ENCODE measurements around the gene ELSPBP1. TPM values are rescaled to one million over a fixed set of nuclear protein-coding genes. Genes with fewer than 3 reads are reported as not detected.

ELSPBP1 gene
- total RNA-seq, 2 donors from 2014 or later: not detected

DNA sequence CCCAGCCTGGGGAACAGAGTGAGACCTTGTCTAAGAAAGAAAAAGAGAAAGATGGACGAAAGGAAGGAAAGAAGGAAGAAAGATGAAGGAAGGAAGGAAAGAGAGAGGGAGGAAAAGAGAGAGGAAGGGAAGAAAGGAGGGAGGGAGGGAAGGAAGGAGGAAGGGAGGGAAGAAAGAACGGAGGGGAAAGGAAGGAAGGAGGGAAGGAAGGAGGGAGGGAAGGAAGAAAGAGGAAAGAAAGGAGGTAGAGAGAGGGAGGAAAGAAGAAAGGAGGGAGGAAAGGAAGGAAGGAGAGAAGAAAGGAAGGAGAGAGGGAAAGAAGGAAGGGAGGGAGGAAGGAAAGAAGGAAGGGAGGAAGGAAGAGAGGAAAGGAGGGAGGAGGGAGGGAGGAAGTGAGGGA, 28.6 kb downstream of the ELSPBP1 start:
- H3K4me1 Mint-ChIP-seq: no peaks in the 10 kb centered on the region
- no peaks in the 10 kb centered on the region for H3K9me3 Mint-ChIP-seq
- H3K4me3 Mint-ChIP-seq: no peak overlapping the region
- no peak for ATAC-seq (replicated peaks)
- no peaks in the 10 kb centered on the region for H3K36me3 Mint-ChIP-seq (ENCODE audit: low read depth)
- H3K27ac Mint-ChIP-seq: no peak overlapping the region
- H3K27me3 Mint-ChIP-seq: peaks cover 38% of the 10 kb centered on the region

DNA sequence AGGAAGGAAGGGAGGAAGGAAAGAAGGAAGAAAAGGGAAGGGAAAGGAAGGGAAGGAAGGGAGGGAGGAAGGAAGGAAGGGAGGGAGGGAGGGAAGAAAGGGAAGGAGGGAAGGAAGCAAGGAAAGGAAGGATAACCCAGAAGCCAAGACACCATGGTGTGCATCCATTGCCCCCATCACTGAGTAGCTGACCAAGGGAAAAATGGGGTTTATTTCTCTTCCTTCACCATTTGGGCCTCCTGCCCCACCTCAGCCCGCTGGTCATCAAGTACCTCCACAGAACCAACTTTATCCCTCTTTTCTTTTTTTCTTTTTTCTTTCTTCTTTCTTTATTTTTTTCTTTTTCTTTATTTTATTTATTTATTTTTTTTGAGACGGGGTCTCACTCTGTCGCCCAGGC, 29.1 kb downstream of the ELSPBP1 start:
- no peak overlapping the region for H3K27ac Mint-ChIP-seq
- no peak for ATAC-seq (replicated peaks)
- H3K4me1 Mint-ChIP-seq: no peaks in the 10 kb centered on the region
- H3K36me3 Mint-ChIP-seq (ENCODE audit: low read depth): no peaks in the 10 kb centered on the region
- peaks cover 40% of the 10 kb centered on the region for H3K27me3 Mint-ChIP-seq
- no peak overlapping the region for H3K4me3 Mint-ChIP-seq
- no peaks in the 10 kb centered on the region for H3K9me3 Mint-ChIP-seq

- ATAC-seq (replicated peaks): no peak
- H3K27me3 Mint-ChIP-seq: peaks cover 43% of the 10 kb centered on the region
Measured at GRCh38 chr19:48025480-48025879, 31.0 kb downstream of the ELSPBP1 start.

GRCh38 chr19:48029431-48029830, 35.0 kb downstream of the ELSPBP1 start:
- Mint-ChIP-seq H3K36me3 (ENCODE audit: low read depth) (no peaks in the 10 kb centered on the region), H3K27me3 (peaks cover 39% of the 10 kb centered on the region), H3K9me3 (no peaks in the 10 kb centered on the region), H3K4me3 (no peak overlapping the region), H3K4me1 (no peaks in the 10 kb centered on the region), H3K27ac (no peak overlapping the region)
- ATAC-seq (replicated peaks): no peak

More at GRCh38 chr19:48025480-48025879, 31.0 kb downstream of the ELSPBP1 start:
- Mint-ChIP-seq H3K36me3 (ENCODE audit: low read depth) (no peaks in the 10 kb centered on the region), H3K4me3 (no peak overlapping the region), H3K27ac (no peak overlapping the region), H3K9me3 (no peaks in the 10 kb centered on the region), H3K4me1 (no peaks in the 10 kb centered on the region)

- no peak for ATAC-seq (replicated peaks)
- H3K4me3 Mint-ChIP-seq: no peak overlapping the region
- no peaks in the 10 kb centered on the region for H3K9me3 Mint-ChIP-seq
- no peak overlapping the region for H3K27ac Mint-ChIP-seq
- no peaks in the 10 kb centered on the region for H3K4me1 Mint-ChIP-seq
- no peaks in the 10 kb centered on the region for H3K36me3 Mint-ChIP-seq (ENCODE audit: low read depth)
- peaks cover 34% of the 10 kb centered on the region for H3K27me3 Mint-ChIP-seq
Measured at GRCh38 chr19:48030073-48030472, 35.6 kb downstream of the ELSPBP1 start.

DNA sequence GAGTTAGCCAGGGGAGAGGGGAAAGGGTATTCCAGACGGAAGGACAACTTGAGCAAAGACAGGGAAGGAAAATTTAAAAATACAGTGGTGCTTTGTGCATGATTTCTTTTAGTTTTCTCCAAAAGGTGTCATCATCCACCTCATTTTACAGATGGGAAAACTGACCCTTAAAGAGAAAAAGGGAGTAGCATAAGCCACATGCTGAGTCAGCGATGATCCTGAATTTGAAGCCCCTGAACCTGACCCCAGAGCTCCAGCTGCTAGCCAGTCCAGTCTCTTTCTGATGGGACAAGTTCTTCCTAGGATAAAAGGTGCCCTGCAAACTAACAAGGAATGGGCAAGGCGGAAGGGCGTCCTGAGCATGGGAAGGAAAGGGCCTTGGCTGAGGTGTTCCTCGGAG, 39.2 kb downstream of the ELSPBP1 start:
- Mint-ChIP-seq H3K27ac (no peak overlapping the region), H3K9me3 (no peaks in the 10 kb centered on the region), H3K4me1 (no peaks in the 10 kb centered on the region), H3K36me3 (ENCODE audit: low read depth) (no peaks in the 10 kb centered on the region), H3K27me3 (peaks cover 23% of the 10 kb centered on the region), H3K4me3 (no peak overlapping the region)
- no peak for ATAC-seq (replicated peaks)

DNA sequence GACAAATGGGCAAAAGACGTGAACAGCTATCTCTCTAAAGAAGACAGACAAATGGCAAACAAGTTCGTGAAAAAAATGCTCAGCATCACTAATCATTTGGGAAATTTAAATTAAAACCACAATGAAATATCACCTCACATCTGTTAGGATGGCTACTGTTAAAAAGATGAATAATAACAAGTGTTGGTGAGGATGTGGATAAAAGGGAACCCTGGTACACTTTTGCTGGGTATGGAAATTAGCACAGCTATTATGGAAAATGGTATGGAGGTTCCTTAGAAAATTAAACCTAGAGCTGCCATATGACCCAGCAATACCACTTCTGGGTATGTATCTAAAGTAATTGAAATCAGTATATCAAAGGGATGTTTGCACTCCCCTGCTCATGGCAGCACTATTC, 42.3 kb downstream of the ELSPBP1 start:
- Mint-ChIP-seq H3K4me3 (no peak overlapping the region), H3K9me3 (no peaks in the 10 kb centered on the region), H3K4me1 (no peaks in the 10 kb centered on the region), H3K36me3 (ENCODE audit: low read depth) (no peaks in the 10 kb centered on the region), H3K27me3 (peaks cover 38% of the 10 kb centered on the region), H3K27ac (no peak overlapping the region)
- ATAC-seq (replicated peaks): no peak

DNA sequence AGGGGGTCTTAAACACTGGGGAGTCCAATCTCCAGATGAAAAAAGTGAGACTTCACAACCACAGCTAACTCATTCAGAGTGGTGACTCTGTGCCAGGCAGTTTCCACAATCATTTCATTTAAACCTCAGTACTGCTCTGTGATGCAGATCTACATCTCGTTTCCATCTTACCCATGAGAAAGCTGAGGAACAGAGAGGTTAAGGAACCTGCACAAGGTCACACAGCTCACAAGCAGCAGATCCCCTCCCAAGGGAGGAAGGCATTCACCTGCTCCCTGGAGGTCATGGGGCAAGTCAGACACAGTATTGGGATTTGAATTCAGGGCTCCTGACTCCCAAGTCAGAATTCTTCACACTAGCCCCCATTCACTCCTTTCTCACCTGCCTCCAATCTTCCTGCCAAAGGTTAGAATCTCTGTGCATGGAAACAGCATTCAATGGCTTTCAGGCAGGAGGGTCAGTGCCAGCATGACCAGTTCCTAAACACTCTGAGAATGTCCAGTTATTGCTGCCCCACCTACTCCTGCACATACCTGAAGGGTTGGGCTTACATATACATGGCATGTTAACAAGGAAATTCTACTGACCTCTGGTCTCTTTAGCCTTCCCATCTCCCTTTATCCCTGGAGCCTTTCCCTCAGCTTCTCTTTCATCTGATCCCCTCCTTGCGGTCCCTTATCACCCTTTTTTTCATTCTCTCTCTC, 47.6 kb downstream of the ELSPBP1 start:
- H3K4me1 Mint-ChIP-seq: no peaks in the 10 kb centered on the region
- no peak overlapping the region for H3K4me3 Mint-ChIP-seq
- no peak for ATAC-seq (replicated peaks)
- no peaks in the 10 kb centered on the region for H3K36me3 Mint-ChIP-seq (ENCODE audit: low read depth)
- H3K27ac Mint-ChIP-seq: no peak overlapping the region
- no peaks in the 10 kb centered on the region for H3K9me3 Mint-ChIP-seq
- H3K27me3 Mint-ChIP-seq: peaks cover 49% of the 10 kb centered on the region

DNA sequence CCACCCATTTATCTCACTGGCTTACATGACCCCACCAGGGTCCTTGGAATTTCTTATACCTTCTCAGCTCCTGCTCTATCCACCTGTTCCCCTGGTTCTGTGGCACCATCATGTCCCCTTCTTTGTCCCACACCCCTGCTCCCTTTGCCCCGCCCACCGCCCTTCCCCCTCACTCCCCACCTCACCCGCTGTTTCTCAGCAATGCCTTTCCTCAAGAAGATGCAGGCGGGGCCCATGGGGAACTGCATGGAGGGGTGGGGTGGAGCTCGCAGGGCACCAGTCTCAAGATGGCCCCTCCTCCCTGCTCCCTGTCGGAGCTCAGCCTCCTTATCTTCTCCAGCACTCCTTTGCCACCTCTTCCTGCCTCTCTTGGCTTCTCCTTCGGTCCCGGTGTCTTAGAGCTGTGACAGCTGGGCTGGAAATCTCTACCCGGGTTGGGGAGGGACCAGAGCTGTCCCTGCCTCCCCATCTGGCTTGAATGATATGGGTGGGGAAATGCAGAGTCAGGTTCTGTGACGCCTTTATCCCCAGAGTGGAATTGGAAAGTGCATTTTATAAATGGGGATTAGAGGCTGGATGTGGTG, 49.3 kb downstream of the ELSPBP1 start, which contains the start of gene CABP5:
CABP5 (minus strand) TSS at position 405 of the 584 bp plus-strand sequence; CDS start at position 248, 157 bp downstream.
- Mint-ChIP-seq H3K4me3 (no peak within 1 kb of the TSS), H3K36me3 (ENCODE audit: low read depth) (no peaks in the 10 kb centered on the region), H3K4me1 (no peaks in the 10 kb centered on the region), H3K27ac (no peak within 1 kb of the TSS), H3K9me3 (no peaks in the 10 kb centered on the region), H3K27me3 (peaks cover 47% of the 10 kb centered on the region)
- no peak for ATAC-seq (replicated peaks)

- Mint-ChIP-seq H3K4me1 (no peaks in the 10 kb centered on the region), H3K4me3 (no peak overlapping the region), H3K27ac (no peak overlapping the region)
Measured at GRCh38 chr19:48044561-48044960, 50.1 kb downstream of the ELSPBP1 start.

GRCh38 chr19:48051335-48052033, 57.1 kb downstream of the ELSPBP1 start:
- Mint-ChIP-seq H3K27me3 (no peaks in the 10 kb centered on the region), H3K27ac (no peak overlapping the region), H3K4me1 (no peaks in the 10 kb centered on the region), H3K4me3 (no peak overlapping the region), H3K9me3 (no peaks in the 10 kb centered on the region), H3K36me3 (ENCODE audit: low read depth) (peaks cover 5% of the 10 kb centered on the region)
- no peak for ATAC-seq (replicated peaks)

More at GRCh38 chr19:48044561-48044960, 50.1 kb downstream of the ELSPBP1 start:
- peaks cover 41% of the 10 kb centered on the region for H3K27me3 Mint-ChIP-seq
- no peaks in the 10 kb centered on the region for H3K36me3 Mint-ChIP-seq (ENCODE audit: low read depth)
- H3K9me3 Mint-ChIP-seq: no peaks in the 10 kb centered on the region
- no peak for ATAC-seq (replicated peaks)

- Mint-ChIP-seq H3K4me1 (no peaks in the 10 kb centered on the region), H3K36me3 (ENCODE audit: low read depth) (peaks cover 5% of the 10 kb centered on the region), H3K4me3 (no peak overlapping the region), H3K27ac (no peak overlapping the region), H3K9me3 (no peaks in the 10 kb centered on the region), H3K27me3 (no peaks in the 10 kb centered on the region)
- ATAC-seq (replicated peaks): no peak
Measured at GRCh38 chr19:48053076-48053475, 58.6 kb downstream of the ELSPBP1 start.

DNA sequence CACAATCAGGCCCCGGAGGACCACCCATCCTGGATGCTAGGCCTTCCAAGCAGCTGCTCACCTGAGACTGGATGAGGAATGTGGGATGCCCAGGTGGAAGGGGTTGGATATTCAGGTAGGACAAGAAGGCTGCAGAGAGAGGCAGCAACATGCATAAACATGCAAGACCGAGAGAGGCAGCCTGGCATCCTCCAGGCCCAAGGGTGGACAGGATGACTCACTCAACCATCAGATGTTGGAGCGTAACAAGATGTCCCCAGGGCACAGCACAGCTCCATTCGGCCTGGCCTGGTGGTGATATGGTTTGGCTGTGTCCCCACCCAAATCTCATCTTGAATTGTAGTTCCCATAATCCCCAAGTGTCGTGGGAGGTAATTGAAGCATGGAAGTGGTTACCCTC, 59.4 kb downstream of the ELSPBP1 start:
- H3K4me3 Mint-ChIP-seq: no peak overlapping the region
- no peaks in the 10 kb centered on the region for H3K27me3 Mint-ChIP-seq
- H3K27ac Mint-ChIP-seq: no peak overlapping the region
- H3K4me1 Mint-ChIP-seq: no peaks in the 10 kb centered on the region
- ATAC-seq (replicated peaks): no peak
- no peaks in the 10 kb centered on the region for H3K9me3 Mint-ChIP-seq
- H3K36me3 Mint-ChIP-seq (ENCODE audit: low read depth): peaks cover 5% of the 10 kb centered on the region

- Mint-ChIP-seq H3K4me3 (no peak overlapping the region), H3K4me1 (no peaks in the 10 kb centered on the region), H3K36me3 (ENCODE audit: low read depth) (no peaks in the 10 kb centered on the region), H3K27me3 (peaks cover 3% of the 10 kb centered on the region), H3K27ac (no peak overlapping the region), H3K9me3 (no peaks in the 10 kb centered on the region)
- ATAC-seq (replicated peaks): peak; percentile 45
Measured at GRCh38 chr19:48059331-48059730, 64.9 kb downstream of the ELSPBP1 start.

GRCh38 chr19:48060381-48060780, 65.9 kb downstream of the ELSPBP1 start:
- no peak overlapping the region for H3K27ac Mint-ChIP-seq
- H3K9me3 Mint-ChIP-seq: no peaks in the 10 kb centered on the region
- peaks cover 3% of the 10 kb centered on the region for H3K27me3 Mint-ChIP-seq
- H3K4me3 Mint-ChIP-seq: no peak overlapping the region
- H3K36me3 Mint-ChIP-seq (ENCODE audit: low read depth): no peaks in the 10 kb centered on the region
- H3K4me1 Mint-ChIP-seq: no peaks in the 10 kb centered on the region
- ATAC-seq (replicated peaks): no peak
